D341Med (cell line): ENCODE results near the gene DOK6.
A peak's percentile ranks its signal among the peaks of the same experiment; 100 is the strongest.

Source experiments
- DNase-seq: peaks from one replicate; pipeline ENCODE4 v3.0.0; 2012; ENCODE audit warnings: low spot score

Gene DOK6

GRCh38 chr18:69539404-69539803 is 138.7 kb downstream of the DOK6 start:
- DNase-seq, result no peak

- DNase-seq, result no peak
Observed at GRCh38 chr18:69556228-69556627, 155.5 kb downstream of the DOK6 start.

GRCh38 chr18:69557282-69557681 is 156.6 kb downstream of the DOK6 start:
- peak; percentile 71 for DNase-seq

GRCh38 chr18:69558052-69558451 is 157.4 kb downstream of the DOK6 start:
- no peak for DNase-seq

- no peak for DNase-seq
Observed at GRCh38 chr18:69559604-69560003, 158.9 kb downstream of the DOK6 start.

GRCh38 chr18:69564602-69565001 is 163.9 kb downstream of the DOK6 start:
- no peak for DNase-seq

- DNase-seq, result no peak
Observed at GRCh38 chr18:69567813-69568488, 167.3 kb downstream of the DOK6 start.

GRCh38 chr18:69569133-69569532 is 168.4 kb downstream of the DOK6 start:
- no peak for DNase-seq

GRCh38 chr18:69574401-69574800 is 173.7 kb downstream of the DOK6 start:
- no peak for DNase-seq

- DNase-seq, result no peak
Observed at GRCh38 chr18:69580107-69580506, 179.4 kb downstream of the DOK6 start.

GRCh38 chr18:69584429-69584828 is 183.7 kb downstream of the DOK6 start:
- DNase-seq, result no peak

- no peak for DNase-seq
Observed at GRCh38 chr18:69585696-69586095, 185.0 kb downstream of the DOK6 start.

- DNase-seq, result no peak
Observed at GRCh38 chr18:69586537-69586936, 185.8 kb downstream of the DOK6 start.

- DNase-seq, result no peak
Observed at GRCh38 chr18:69588301-69588700, 187.6 kb downstream of the DOK6 start.

GRCh38 chr18:69590150-69590549 is 189.5 kb downstream of the DOK6 start:
- no peak for DNase-seq

- no peak for DNase-seq
Observed at GRCh38 chr18:69596345-69596744, 195.7 kb downstream of the DOK6 start.

- DNase-seq, result no peak
Observed at GRCh38 chr18:69597561-69597960, 196.9 kb downstream of the DOK6 start.

- DNase-seq, result no peak
Observed at GRCh38 chr18:69599377-69599776, 198.7 kb downstream of the DOK6 start.

GRCh38 chr18:69612242-69612641 is 211.6 kb downstream of the DOK6 start:
- DNase-seq, result no peak

- DNase-seq, result no peak
Observed at GRCh38 chr18:69616114-69616513, 215.4 kb downstream of the DOK6 start.

GRCh38 chr18:69617408-69617807 is 216.7 kb downstream of the DOK6 start:
- no peak for DNase-seq

GRCh38 chr18:69617888-69618287 is 217.2 kb downstream of the DOK6 start:
- no peak for DNase-seq

- no peak for DNase-seq
Observed at GRCh38 chr18:69622184-69622583, 221.5 kb downstream of the DOK6 start.

- DNase-seq, result no peak
Observed at GRCh38 chr18:69622961-69623360, 222.3 kb downstream of the DOK6 start.

GRCh38 chr18:69626171-69626570 is 225.5 kb downstream of the DOK6 start:
- no peak for DNase-seq
